Colon (tissue), 2 donors: ENCODE results near the gene CD300E.
"Not testable (repeated sequence)": the region's sequence is repeated elsewhere in the genome, so short reads cannot be mapped to it uniquely, and the experiment has no call there.

Experiments used
- FAIRE-seq: peaks from 2 replicates; lab custom pipeline; 2012; peaks lifted over from hg19 to GRCh38; lab: Jason Lieb, UNC
- donor health status: control.
- donor health status: control.

Gene CD300E

DNA sequence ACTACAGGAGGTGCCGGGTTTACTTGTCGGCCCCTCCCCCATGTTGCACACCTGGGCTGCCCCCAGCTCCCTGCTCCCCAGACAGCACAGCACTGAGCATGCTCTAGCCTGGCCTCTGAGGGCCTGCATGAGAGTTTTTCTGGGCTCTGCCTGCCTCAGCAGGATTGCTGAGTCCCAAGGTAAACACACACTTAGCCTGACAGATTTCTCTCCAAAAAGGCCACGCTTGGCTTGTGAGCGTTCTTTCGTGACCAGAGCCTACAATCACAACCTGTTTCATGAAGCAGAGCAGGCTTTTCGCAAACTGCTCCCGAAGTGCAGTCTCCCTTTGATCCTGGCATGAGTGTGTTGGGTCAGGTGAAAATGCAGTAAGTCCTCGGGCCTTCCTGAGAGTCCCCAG is 9.8 kb upstream of the CD300E start:
- FAIRE-seq = no peak

DNA sequence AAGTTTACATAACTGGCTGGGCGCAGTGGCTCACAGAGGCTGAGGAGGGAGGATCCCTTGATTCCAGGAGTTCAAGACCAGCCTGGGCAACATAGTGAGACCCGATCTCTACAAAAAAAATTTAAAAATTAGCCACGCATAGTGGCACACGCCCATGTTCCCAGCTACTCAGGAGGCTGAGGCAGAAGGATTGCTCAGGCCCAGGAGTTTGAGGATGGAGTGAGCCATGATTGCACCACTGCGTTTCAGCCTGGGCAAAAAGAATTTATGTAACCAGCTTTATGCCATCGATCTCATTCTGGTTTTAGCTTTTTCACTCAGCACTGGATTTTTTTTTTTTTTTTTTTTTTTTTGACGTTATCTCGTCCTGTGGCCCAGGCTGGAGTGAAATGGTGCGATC is 9.1 kb upstream of the CD300E start:
- no peak for FAIRE-seq

DNA sequence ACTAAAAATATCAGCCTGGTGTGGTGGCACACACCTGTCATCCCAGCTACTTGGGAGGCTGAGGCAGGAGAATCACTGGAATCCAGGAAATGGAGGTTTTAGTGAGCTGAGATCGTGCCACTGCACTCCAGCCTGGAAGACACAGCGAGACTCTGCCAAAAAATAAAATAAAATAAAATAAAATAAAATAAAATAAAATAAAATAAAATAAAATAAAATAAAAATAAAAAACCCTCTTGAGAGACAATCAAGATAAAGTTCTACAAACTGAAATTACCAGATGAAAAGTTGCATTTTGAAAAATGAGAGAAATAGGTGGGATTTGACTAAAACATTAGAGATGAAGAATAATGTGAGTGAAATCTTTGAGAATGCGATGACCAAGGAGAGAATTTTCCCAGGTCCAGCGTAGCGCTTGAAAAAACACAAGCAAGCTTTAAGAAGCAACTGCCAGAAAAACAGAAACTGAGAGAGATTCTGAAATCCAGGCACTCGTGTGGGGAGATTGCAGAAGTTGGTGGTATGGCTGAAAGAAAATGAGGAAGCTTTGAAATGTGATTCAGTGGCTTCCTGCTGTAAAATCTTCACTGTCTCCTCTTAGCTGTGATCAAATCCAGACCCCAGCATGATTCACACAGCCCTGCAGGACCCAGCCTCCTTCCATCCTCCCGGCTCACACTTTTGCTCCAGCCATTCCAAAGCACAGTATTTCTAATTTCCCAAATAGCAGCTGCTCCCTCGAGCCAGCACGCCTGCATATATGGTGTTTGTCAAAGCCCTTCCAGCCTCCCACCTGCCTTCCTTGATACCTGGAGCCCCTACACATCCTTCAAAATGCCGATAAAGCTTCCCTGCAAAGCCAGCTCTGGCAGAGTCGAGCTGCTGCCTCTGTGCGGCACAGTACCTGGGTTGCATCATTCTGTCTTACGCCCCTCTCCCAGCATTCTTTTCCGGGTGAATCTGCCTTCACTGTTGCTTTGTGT is 8.2 kb upstream of the CD300E start:
- FAIRE-seq = no peak

DNA sequence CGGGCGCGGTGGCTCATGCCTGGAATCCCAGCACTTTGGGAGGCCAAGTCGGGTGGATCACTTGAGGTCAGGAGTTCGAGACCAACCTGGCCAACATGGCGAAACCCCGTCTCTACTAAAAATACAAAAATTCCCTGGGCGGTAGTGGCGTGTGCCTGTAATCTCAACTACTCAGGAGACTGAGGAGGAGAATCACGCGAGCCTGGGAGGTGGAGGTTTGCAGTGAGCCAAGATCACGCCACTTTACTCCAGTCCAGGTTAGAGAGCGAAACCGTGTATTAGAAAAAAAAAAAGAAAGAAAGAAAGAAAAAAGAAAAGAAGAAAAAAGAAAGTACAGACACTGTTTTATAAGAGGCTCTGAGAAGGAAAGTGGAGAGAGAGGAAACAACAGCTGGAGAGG is 6.7 kb upstream of the CD300E start:
- not testable (repeated sequence) for FAIRE-seq

DNA sequence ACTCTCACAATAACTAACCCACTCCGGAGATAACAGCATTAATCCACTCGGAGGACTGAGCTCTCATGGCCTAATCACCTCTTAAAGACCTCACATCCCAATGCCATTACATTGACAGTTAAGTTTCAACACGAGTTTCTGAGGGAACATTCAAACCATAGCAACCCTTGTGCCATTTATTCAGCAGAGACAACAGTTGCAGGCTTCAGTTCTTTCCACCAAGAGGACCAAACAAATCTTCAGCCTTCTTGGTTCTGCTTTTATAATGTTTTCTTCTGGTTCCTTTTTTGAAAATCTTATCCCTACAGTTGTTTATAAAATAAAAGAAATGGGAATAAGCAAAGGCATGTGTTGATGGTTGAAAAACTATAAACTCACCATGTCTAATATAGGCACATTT is 2.1 kb upstream of the CD300E start:
- FAIRE-seq = no peak

DNA sequence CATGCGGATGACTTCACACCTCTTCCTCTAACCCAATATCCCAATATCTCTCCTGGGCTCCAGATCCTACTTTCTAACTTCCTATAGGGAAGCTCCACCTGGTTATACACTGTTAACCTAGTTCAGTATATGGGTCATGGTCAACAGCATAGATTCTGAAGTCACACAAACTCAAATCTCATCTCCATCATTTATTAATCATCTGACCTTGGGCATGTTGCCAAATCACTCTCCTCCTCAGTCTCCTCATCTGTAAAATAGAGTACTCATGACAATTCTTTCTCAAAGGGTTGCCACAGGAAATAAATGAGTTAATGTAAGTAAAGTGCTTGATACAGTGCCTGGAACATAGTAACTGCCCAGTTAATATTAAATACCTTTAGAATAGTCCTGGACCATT is 593 bp upstream of the CD300E start:
- no peak for FAIRE-seq

DNA sequence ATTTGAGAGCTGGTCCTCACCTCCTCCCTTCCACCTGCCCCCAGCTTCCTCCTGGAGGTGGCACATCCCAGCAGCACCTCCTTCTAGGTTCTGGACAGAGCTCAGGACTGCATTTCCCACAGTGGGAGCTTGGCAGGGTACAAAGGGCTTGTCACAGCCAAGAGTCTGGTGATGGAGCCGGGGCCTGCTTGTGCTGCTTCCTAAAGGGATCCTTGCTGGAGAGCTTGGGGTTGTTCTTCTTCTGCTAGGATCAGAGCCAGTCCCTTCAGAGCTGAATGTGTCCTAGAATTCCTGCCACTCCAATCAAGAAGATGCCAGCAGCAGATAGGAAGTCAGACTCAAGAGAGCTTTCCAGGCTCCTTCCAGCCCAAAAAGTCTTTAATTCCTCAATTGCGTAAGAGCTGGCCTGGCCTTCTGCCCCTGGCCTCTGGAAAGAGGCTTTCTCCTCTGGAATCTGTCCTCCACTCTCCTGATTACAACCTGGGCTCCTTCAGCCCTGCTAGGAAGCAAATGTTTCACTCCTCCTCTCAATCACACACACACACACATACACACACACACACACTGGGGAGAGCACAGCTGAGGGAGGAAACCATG is 4.4 kb downstream of the CD300E start:
- FAIRE-seq = no peak

DNA sequence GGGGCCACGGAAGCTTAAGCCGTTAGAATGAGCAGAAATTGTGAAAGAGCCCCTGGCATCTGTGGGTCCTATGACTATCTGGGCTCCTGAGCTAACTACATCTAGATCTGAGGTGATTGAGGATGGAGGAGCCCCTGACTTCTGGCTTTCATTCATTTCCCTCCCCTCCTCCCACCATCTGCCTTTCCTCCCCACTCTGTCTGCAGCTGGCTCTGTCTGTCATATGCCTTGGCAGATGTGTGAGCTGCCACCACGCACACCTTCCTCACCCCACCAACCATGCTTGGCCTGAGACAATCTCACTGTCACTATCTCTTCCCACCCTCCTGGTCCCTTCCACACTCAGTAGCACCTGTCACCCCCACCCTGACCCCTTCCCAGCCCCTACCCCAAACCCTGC is 5.1 kb downstream of the CD300E start:
- FAIRE-seq = no peak

DNA sequence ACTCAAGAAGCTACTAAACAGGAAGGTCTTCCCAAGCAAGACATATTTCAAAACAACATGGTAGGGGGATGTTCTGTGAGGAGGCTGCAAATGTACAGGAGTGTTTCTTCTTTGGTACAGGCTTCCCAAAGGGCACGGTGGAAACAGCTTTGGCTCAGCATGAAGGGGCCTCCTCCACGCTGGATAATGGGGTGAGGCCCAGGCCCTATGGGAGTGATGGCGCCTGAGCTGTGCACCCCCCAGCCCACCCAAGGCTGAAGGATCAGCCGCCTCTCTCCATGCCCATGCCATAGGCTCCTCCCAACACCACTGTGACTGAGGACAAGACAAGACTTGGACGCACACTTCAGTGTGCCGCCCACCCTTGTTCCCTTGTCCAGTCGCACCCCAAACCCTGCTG is 6.8 kb downstream of the CD300E start:
- no peak for FAIRE-seq

DNA sequence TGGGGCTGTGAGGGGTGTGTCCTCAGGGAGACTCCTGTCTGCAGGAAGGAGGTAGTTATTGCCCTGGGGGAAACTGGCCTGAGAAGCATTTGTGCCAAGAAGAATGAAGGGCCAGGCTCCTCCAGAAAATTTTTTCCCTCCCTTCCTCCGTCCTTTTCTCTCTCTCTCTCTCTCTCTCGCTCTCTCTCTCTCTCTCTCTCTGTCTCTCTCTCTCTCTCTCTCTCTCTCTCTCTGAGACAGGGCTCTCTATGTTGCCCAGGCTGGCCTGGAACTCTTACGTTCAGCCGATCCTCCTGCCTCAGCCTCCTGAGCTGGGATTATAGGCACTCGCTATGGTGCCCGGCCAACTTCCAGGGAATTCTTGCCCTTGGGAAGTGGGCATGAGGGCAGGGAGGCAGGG is 11.5 kb downstream of the CD300E start:
- FAIRE-seq = no peak

DNA sequence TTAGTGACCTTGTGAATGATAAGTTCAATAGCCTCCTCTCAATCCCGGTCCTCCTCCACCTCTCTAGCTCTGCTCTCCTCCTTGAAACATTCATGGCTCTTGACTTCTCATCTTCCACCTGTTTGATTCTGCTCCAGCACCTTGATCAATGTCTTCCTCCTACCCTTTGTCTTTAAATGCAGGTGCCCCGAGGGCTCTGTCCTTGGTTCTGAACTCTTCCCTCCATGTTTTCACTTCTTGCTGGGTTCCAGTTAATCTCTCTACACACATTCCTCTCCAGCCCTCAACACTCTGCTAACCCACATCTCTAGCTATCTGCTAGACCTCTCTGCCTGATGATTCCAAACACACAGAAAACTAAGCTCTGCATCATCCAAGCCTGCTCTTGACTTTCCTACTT is 13.4 kb downstream of the CD300E start:
- no peak for FAIRE-seq

DNA sequence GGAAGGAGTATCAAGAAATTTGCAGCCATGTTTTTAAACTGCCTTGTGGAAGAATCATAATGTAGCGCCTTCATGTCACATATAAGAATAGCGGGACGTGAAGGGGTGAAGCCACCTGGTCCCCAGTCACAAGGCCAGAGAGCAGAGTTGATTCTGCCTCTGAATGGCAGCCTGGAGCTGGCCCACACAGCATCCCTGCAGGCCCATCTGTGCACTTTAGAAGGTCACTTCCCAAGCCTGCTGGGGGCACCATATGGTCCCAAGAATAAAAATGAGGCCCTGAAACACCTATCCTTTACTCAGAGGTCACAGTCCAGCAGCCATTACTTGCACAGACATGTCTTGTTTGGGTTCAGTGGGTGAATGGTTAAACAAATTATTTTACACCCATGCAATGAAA is 15.0 kb downstream of the CD300E start:
- no peak for FAIRE-seq

DNA sequence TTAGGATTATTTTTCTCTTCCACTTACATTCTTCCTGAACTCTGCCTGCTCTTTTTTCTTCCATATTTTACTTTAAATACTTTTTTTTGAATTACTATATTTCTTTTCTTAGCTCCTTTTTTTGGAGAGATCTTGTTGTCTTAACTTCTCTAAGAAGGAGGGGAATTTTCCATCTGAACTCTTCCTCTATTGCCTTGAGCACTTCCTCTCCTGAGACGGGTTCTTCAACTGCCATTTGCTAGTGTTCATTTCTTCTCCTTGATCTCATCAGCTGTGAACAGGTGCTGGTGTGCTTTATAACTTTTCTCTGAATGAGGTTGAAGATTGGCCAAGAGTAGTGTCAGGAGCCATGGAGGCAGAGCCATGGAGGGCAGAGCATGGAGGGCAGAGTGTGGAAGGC is 16.3 kb downstream of the CD300E start:
- no peak for FAIRE-seq

DNA sequence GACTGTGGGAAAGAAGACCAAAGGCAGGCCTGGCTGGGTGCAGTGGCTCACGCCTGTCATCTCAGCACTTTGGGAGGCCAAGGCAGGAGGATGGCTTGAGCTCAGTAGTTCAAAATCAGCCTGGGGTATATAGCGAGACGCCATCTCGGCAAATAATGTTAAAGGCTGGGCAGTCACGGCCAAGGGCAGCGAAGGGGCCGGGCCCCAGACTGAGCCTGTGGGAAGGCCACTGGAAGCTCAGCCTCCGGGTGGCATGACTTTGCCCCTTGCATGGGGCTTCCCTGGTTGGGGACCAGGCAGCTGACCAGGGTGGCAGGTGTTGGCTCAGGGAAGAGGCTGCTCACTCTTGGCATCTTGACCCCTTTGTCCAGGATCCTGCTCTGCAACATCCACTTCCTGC is 17.5 kb downstream of the CD300E start:
- no peak for FAIRE-seq

DNA sequence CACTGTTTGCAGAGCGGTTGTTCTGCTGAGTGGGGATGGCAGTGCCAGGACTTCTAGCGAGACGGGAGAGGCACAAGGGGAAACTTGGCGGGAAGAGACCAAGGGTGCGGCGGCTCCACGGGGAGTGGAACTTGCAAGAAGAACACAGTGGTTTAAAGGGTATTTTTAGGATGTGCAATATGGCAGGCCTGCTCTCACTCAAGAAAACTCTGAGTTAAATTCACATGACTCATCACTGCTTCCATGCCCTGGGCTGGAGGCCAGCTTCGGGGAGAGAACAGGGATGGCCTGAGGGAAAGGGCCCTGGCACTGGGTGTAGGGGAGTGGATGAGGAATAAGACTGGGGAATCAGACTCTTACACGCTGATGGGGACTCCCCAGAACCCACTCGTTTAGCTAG is 18.2 kb downstream of the CD300E start:
- FAIRE-seq = no peak

DNA sequence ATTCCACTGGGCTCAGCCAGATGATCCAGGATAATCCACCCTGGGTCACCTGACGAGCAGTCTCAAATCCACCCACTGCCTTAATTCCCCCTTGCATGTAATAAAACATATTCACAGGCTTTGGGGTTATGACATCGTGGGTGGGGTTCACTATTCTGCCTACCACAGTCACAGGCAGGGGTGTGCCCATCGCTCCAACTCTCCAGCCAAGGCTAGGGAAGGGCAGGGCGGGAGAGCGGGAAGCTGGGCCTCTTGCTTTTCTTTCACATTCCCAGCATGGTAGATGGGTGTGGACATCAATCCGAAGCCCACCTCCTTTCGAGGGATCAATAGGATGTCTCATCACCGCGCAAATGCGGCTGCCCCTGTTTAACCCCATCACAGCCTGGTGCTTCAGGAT is 18.8 kb downstream of the CD300E start:
- FAIRE-seq = no peak

DNA sequence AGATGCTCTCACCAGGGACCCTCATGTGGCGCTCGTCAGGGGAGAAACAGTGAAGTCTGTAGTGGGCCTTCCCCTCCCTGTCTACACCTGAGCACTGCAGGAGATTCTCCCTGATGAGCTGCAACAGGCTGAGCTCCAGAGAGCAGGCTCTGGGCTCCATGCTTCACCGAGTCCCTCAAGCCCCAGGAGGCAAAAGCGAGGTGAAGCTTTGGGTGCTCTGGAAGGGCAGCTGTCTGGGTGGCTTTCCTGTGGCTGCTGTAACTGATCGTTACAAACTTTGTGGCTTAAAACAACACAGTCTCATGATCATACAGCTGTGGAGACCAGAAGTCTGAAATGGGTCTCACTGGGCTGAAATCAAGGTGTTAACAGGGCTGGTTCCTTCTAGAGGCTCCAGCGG is 19.3 kb downstream of the CD300E start:
- no peak for FAIRE-seq

DNA sequence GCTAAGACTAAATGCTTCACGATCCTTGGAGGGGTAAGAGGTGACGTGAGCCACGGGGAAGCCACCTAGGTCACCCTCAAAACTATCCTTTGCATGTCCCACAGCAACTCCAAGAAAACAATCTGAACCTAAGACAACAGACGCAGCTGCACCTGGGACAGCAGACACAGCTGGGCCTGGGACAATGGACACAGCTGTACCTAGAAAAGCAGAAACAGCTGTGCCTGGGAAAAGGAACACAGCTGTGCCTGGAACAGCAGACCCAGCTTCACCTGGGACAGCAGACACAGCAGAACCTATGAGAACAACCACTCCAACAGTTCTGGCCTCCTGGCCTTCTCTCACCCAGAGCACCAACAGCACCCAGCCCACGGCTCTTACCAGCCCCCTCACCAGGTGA is 19.8 kb downstream of the CD300E start:
- FAIRE-seq = no peak

DNA sequence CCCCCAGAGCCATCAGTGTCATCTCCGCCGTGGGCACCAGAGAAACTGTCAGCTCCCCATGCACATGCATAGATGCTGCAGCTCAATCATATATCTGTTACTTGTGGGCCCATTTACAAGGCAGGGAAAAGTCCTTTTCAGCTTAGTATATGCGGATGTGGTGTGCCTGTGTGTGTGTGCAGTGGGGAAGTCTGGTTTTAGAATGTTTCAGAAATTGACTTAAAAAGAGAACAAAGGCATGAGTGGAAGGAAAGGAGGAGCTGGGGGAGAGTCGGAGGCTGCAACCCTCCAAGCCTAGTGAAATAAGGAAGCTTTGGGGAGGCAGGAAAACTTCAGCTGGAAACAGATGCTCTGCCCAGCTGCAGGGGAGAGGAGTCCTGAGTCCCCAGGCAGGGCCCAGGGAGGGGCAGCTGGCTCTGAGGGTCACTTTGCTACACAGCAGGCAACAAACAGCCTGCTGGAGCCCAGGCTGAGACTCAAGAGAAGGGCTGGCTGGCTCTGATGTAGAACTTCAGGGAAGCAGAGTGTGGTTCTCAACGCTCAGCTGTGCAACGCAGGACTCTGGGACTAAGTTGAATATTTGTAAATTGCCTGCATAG is 20.4 kb downstream of the CD300E start:
- no peak for FAIRE-seq

DNA sequence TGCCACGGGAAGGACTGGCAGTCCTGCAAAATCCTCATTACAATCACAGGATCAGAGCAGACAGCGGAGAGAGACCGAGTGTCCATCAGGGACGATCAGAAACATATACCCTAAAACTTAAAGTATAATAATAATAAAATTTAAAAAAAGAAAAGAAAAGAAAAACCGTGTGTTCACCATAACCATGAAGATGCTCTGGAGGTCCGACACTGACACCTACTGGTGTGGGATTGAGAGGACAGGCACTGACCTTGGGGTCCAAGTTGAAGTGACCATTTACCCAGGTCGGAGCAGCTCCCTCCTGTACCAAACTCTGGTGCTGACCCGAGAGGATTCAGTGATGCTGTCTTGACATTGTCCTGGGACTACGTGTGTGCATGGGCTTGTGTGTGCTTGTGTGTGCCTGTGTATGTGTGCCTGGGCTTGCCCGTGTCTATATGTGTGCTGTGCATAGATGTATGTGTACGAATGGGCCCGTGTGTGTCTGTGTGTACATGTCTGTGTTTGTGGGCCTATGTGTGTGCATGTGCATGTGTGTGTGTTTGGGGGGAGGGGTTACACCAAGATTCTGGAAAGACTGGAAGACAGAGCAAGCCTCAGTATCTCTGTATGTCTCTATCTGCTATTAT is 21.5 kb downstream of the CD300E start:
- no peak for FAIRE-seq

DNA sequence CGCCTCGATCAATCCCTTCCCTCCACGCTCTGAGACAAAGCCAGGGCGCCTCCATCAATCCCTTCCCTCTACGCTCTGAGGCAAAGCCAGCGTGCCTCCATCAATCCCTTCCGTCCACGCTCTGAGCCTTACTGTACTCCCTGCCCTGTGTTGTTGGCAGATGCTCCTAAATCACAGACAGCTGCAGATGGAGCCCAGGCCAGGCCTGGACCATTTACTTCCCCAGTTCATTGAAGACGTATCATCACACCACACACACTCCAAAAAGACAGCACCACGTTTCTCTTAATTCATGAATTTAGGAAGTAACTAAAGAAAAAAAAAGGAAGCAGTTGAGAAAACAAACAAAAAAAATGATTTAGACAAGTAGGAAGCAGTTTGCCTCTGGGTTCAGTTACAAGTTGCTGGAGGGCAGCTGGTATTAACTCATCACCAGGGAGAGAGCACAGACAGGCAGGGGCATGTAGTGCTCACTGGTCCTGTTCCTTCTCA is 24.0 kb downstream of the CD300E start:
- FAIRE-seq = no peak

DNA sequence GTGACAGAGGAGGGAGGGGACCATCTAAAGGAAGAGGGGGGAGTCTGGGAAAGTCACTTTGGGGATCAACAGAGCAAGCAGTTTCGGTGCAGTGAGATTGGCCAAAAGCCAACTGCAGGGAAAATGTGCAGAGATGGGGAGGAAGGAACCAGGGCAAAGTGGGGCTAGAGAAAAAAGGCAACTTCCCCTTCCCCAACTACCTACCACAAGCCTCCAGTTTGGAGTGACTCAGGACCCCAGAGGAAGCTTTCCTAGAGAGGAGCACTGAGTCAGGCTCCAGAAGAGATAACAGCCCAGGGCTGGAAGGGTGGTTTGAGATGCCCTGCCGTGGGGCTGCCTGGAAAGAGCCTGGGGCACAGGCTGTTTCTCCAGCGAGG is 24.5 kb downstream of the CD300E start:
- FAIRE-seq = no peak
